ENCODE results near the gene MAPK13.
A peak's percentile ranks its signal among the peaks of the same experiment; 100 is the strongest.
"Not testable (repeated sequence)": the region's sequence is repeated elsewhere in the genome, so short reads cannot be mapped to it uniquely, and the experiment has no call there.

Gene MAPK13

GRCh38 chr6:36129941-36130666 is at the start of gene MAPK13:
MAPK13 (plus strand) TSS chr6:36130513; CDS start chr6:36130583, 70 bp downstream.
- DNase-seq = peak; percentile 51

GRCh38 chr6:36082318-36082717 is 48.0 kb upstream of the MAPK13 start:
- DNase-seq = no peak

GRCh38 chr6:36083446-36083845 is 46.9 kb upstream of the MAPK13 start:
- DNase-seq = no peak

GRCh38 chr6:36088204-36088603 is 42.1 kb upstream of the MAPK13 start:
- DNase-seq = not testable (repeated sequence)

- DNase-seq = no peak
These were observed 41.3 kb upstream of the MAPK13 start for GRCh38 chr6:36089048-36089447.

- DNase-seq = no peak
These were observed 36.1 kb upstream of the MAPK13 start for GRCh38 chr6:36094238-36094637.

GRCh38 chr6:36094753-36095496 is 35.4 kb upstream of the MAPK13 start:
- peak; percentile 80 for DNase-seq

- peak; percentile 53 for DNase-seq
These were observed 34.6 kb upstream of the MAPK13 start for GRCh38 chr6:36095497-36096391.

GRCh38 chr6:36098253-36098919 is 31.9 kb upstream of the MAPK13 start:
- no peak for DNase-seq

GRCh38 chr6:36098920-36099647 is 31.2 kb upstream of the MAPK13 start:
- DNase-seq = no peak

- no peak for DNase-seq
These were observed 30.3 kb upstream of the MAPK13 start for GRCh38 chr6:36099869-36100483.

GRCh38 chr6:36101691-36102090 is 28.6 kb upstream of the MAPK13 start:
- no peak for DNase-seq

GRCh38 chr6:36102853-36103252 is 27.5 kb upstream of the MAPK13 start:
- no peak for DNase-seq

GRCh38 chr6:36104836-36105235 is 25.5 kb upstream of the MAPK13 start:
- no peak for DNase-seq

GRCh38 chr6:36109092-36109491 is 21.2 kb upstream of the MAPK13 start:
- no peak for DNase-seq

GRCh38 chr6:36110050-36110449 is 20.3 kb upstream of the MAPK13 start:
- no peak for DNase-seq

- DNase-seq = no peak
These were observed 19.4 kb upstream of the MAPK13 start for GRCh38 chr6:36110863-36111262.

- no peak for DNase-seq
These were observed 18.8 kb upstream of the MAPK13 start for GRCh38 chr6:36111526-36111925.

GRCh38 chr6:36113049-36113448 is 17.3 kb upstream of the MAPK13 start:
- DNase-seq = no peak

GRCh38 chr6:36113703-36114102 is 16.6 kb upstream of the MAPK13 start:
- DNase-seq = no peak

GRCh38 chr6:36114798-36115408 is 15.4 kb upstream of the MAPK13 start:
- DNase-seq = no peak
